T-cell (primary cell): ENCODE data around the gene RABIF. TPM values are rescaled to one million over a fixed set of nuclear protein-coding genes. Genes with fewer than 3 reads are reported as not detected.
"Not testable (repeated sequence)": the region's sequence is repeated elsewhere in the genome, so short reads cannot be mapped to it uniquely, and the experiment has no call there.

Experiments
- ATAC-seq, 4 experiments: fragments of 200-7000 bp in 3 of 4; fragments of 150-1000 bp in 1 of 4; cut with Tn5 transposase; replicated peaks in 1 of 4; 1 replicate in 3 of 4; 2 replicates in 1 of 4; pipeline ENCODE4 v1.10.0; 2021; ENCODE audit warnings: moderate library complexity in 3 of 4, mild to moderate bottlenecking in 2 of 4, moderate number of reproducible peaks in 1 of 4
- CTCF ChIA-PET, 2 donors: fragments of 300-600 bp; sonication (Branson Sonifier 250); formaldehyde crosslinking; loops; one replicate each; lab custom pipeline; 2022; ENCODE audit warnings: antibody characterized with exemption in 2 of 2; lab: Charles Lee
- POLR2A ChIA-PET, 2 donors: fragments of 300-600 bp; sonication (Branson Sonifier 250); formaldehyde crosslinking; loops; one replicate each; lab custom pipeline; 2022; ENCODE audit warnings: antibody characterized with exemption in 2 of 2; lab: Charles Lee
- DNase-seq, 35 experiments: peaks; one replicate each; pipeline versions ENCODE4 v3.0.0 to v3.0.0-alpha.2; 2013 to 2023
- H3K27ac ChIP-seq: one replicate; pipeline ENCODE4 v1.5.1; 2013; ENCODE audit warnings: low read length
- H3K27me3 ChIP-seq, 2 experiments: replicated peaks in 1 of 2; 1 replicate in 1 of 2; 2 replicates in 1 of 2; pipeline versions ENCODE4 v1.6.1 to v1.7.0; 2013; ENCODE audit warnings: low read length in 1 of 2, mixed read lengths in 1 of 2; ENCODE audit not compliant: control insufficient read depth in 2 of 2, insufficient read depth in 2 of 2; ENCODE audit errors: extremely low read depth in 1 of 2
- H3K36me3 ChIP-seq, 2 donors: 1 replicate in 1 of 2; 2 replicates in 1 of 2; pipeline versions ENCODE4 v1.6.1 to v1.7.0; 2013; ENCODE audit warnings: low read length in 1 of 2; ENCODE audit not compliant: control insufficient read depth in 2 of 2, insufficient read depth in 1 of 2; ENCODE audit errors: extremely low read depth in 1 of 2
- H3K4me1 ChIP-seq, 2 experiments: 1 replicate in 1 of 2; 2 replicates in 1 of 2; pipeline versions ENCODE4 v1.6.1 to v1.7.0; 2013; ENCODE audit warnings: low read length in 2 of 2, mixed read lengths in 1 of 2; ENCODE audit not compliant: insufficient read depth in 2 of 2, control insufficient read depth in 1 of 2; ENCODE audit errors: extremely low read depth in 1 of 2
- H3K4me3 ChIP-seq, 2 donors: 1 replicate in 1 of 2; 2 replicates in 1 of 2; pipeline versions ENCODE4 v1.5.1 to v1.7.0; 2013; ENCODE audit warnings: mild to moderate bottlenecking in 2 of 2, low read length in 1 of 2, moderate library complexity in 1 of 2; ENCODE audit not compliant: control insufficient read depth in 1 of 2; ENCODE audit errors: extremely low read depth in 1 of 2
- H3K9me3 ChIP-seq: 2 replicates; pipeline ENCODE4 v1.7.0; 2013
- H3K27ac Mint-ChIP-seq, 2 donors: one replicate each; pipeline ENCODE4 v1.8.0; 2020 to 2021; ENCODE audit warnings: mild to moderate bottlenecking in 2 of 2, mixed read lengths in 2 of 2
- H3K27me3 Mint-ChIP-seq, 2 donors: one replicate each; pipeline ENCODE4 v1.8.0; 2021 to 2022; ENCODE audit warnings: mixed read lengths in 2 of 2
- H3K36me3 Mint-ChIP-seq: one replicate; pipeline ENCODE4 v1.8.0; 2021; ENCODE audit warnings: mixed read lengths
- H3K4me1 Mint-ChIP-seq, 3 donors: one replicate each; pipeline ENCODE4 v1.8.0; 2020 to 2022; ENCODE audit warnings: mixed read lengths in 3 of 3, mild to moderate bottlenecking in 1 of 3
- H3K4me3 Mint-ChIP-seq, 3 donors: one replicate each; pipeline ENCODE4 v1.8.0; 2020 to 2022; ENCODE audit warnings: mild to moderate bottlenecking in 3 of 3, mixed read lengths in 3 of 3, moderate library complexity in 3 of 3
- H3K9me3 Mint-ChIP-seq, 3 donors: one replicate each; pipeline ENCODE4 v1.8.0; 2020 to 2022; ENCODE audit warnings: mixed read lengths in 3 of 3
- WGBS: methylation state at CpG from one replicate; pipeline ENCODE4 v1.1.5; 2013; ENCODE audit warnings: missing lambda C conversion rate; ENCODE audit not compliant: insufficient coverage; 5-methylcytosine and 5-hydroxymethylcytosine counted together
- total RNA-seq, 35 experiments: library from RNA in 6 of 35; stranded (reverse) in 6 of 35; fragments of 120-200 nt in 1 of 35; gene quantifications; one replicate each; pipeline versions ENCODE4 v1.2.1 to v1.2.4 and lab custom pipeline; 2013 to 2026

Gene RABIF
- total RNA-seq, 5 donors from 2014 or later (not counting 1 experiment from before 2014, with no cell fraction given) = 9.2 to 18.3 (median 15.6) TPM

- H3K9me3 Mint-ChIP-seq = no peaks in the 10 kb centered on the region
- POLR2A ChIA-PET = interaction anchor here (0.5 to 0.8 kb wide), 7 partner anchors 14 to 577 kb away, joined by 3 to 6 read pairs (median 4); no protein-coding TSS in a partner anchor
- H3K27ac Mint-ChIP-seq = peak within 1 kb of the TSS; percentile 91 to 93
- 0% methylated on average over 20 of the region's 57 CpGs for WGBS
- H3K9me3 ChIP-seq = no peaks in the 10 kb centered on the region
- no peaks in the 10 kb centered on the region for H3K27me3 Mint-ChIP-seq
- ATAC-seq (peak; percentile 93 to 96 (median 95)), DNase-seq (peak; percentile 87 to 97 (median 93))
- peaks cover 14% of the 10 kb centered on the region for H3K36me3 Mint-ChIP-seq
- CTCF ChIA-PET = interaction anchor here (0.6 to 1.2 kb wide), 12 partner anchors 14 to 410 kb away, joined by 3 to 6 read pairs (median 3); partner anchors contain the start of gene TMEM183A (in 1 of the 2)
- peaks cover 0 to 15% of the 10 kb centered on the region in 2 donors for H3K36me3 ChIP-seq
- H3K4me3 ChIP-seq = peak within 1 kb of the TSS; percentile 93 to 96
- peaks cover 33 to 34% (median 34%) of the 10 kb centered on the region in 3 donors for H3K4me1 Mint-ChIP-seq
- H3K27me3 ChIP-seq = peaks cover 0 to 3% of the 10 kb centered on the region in 2 experiments
- peaks cover 8 to 17% of the 10 kb centered on the region in 2 experiments for H3K4me1 ChIP-seq
- peak within 1 kb of the TSS; percentile 86 for H3K27ac ChIP-seq
- H3K4me3 Mint-ChIP-seq = peak within 1 kb of the TSS; percentile 90 to 92 (median 90)
Observed at GRCh38 chr1:202926581-202927491, 37.9 kb upstream of the RABIF start, which contains the start of gene KLHL12. Gene KLHL12, minus strand, starts transcription at chr1:202927234. Its CDS starts 2,072 bp downstream, at chr1:202925162.

- H3K27ac ChIP-seq = no peak overlapping the region
- Mint-ChIP-seq H3K4me3 (no peak overlapping the region), H3K27ac (no peak overlapping the region), H3K4me1 (peaks cover 34 to 39% (median 34%) of the 10 kb centered on the region in 3 donors), H3K27me3 (no peaks in the 10 kb centered on the region), H3K9me3 (no peaks in the 10 kb centered on the region), H3K36me3 (peaks cover 23% of the 10 kb centered on the region)
- ChIA-PET CTCF (no interaction called here), POLR2A (no interaction called here)
- no CpG with 5 or more reads among the region's 3 CpGs for WGBS
- H3K36me3 ChIP-seq = peaks cover 3 to 21% of the 10 kb centered on the region in 2 donors
- peaks cover 8 to 17% of the 10 kb centered on the region in 2 experiments for H3K4me1 ChIP-seq
- ATAC-seq (no peak), DNase-seq (no peak)
- no peaks in the 10 kb centered on the region for H3K9me3 ChIP-seq
- no peaks in the 10 kb centered on the region for H3K27me3 ChIP-seq
- no peak overlapping the region for H3K4me3 ChIP-seq
Observed at GRCh38 chr1:202923533-202923932, 34.6 kb upstream of the RABIF start.

DNA sequence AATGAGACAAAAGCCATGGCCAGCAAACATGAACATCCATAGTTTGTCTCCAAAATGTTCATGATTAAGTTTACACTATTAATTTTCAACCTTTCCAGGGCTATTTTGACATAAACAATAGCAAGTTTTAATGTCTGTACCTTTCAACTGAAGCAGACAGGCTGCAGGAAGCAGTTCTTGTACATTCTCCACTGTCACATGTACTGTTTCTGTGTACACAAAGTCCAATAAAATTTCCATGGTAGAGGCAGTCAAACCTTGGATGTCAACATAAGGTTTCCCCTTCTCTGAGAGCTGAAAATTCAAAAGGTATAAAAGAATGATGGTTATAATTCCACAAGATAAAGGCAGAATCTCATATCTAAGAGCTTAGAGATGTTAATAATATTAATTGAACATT is 30.7 kb upstream of the RABIF start:
- Mint-ChIP-seq H3K36me3 (peaks cover 47% of the 10 kb centered on the region), H3K4me3 (no peak overlapping the region), H3K27ac (no peak overlapping the region), H3K4me1 (peaks cover 18 to 28% (median 25%) of the 10 kb centered on the region in 3 donors), H3K27me3 (no peaks in the 10 kb centered on the region), H3K9me3 (no peaks in the 10 kb centered on the region)
- DNase-seq (no peak), ATAC-seq (no peak)
- no peaks in the 10 kb centered on the region for H3K9me3 ChIP-seq
- ChIA-PET POLR2A (no interaction called here), CTCF (no interaction called here)
- H3K27ac ChIP-seq = no peak overlapping the region
- no peak overlapping the region for H3K4me3 ChIP-seq
- no peaks in the 10 kb centered on the region for H3K27me3 ChIP-seq
- no peaks in the 10 kb centered on the region for H3K4me1 ChIP-seq
- H3K36me3 ChIP-seq = peaks cover 3 to 59% of the 10 kb centered on the region in 2 donors

DNA sequence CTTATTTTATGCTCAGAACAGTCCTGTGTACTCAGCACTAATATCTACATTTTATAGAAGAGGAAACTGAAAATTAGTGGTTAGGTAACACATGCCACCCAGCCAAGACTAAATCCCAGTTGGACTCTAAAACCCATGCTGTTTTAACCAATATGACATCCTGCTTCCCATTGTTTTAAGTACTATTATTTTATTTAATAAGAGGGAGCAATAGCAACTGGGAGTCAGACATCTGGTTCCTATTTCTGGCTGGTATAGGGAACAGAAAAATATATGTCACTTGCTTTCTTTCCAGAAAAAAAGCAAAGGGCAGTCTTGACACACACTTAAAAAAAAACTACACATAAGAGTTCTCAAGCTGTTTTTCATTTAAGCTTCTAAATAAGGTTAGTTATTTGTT is 26.2 kb upstream of the RABIF start:
- POLR2A ChIA-PET = no interaction called here

DNA sequence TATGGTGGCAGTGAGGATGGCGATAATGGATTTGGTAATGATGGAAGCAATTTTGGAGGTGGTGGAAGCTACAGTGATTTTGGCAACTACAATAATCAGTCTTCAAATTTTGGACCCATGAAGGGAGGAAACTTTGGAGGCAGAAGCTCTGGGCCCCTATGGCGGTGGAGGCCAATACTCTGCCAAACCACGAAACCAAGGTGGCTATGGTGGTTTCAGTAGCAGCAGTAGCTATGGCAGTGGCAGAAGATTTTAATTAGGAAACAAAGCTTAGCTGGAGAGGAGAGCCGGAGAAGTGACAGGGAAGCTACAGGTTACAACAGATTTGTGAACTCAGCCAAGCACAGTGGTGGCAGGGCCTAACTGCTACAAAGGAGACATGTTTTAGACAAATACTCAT is 23.5 kb upstream of the RABIF start:
- H3K4me1 Mint-ChIP-seq, DNase-seq, H3K9me3 Mint-ChIP-seq, H3K27ac Mint-ChIP-seq, ATAC-seq, H3K4me1 ChIP-seq, H3K27me3 Mint-ChIP-seq, H3K27ac ChIP-seq, H3K4me3 ChIP-seq, H3K9me3 ChIP-seq, POLR2A ChIA-PET, H3K4me3 Mint-ChIP-seq, H3K27me3 ChIP-seq: not testable (repeated sequence)
- CTCF ChIA-PET = interaction anchor here in 1 of 2 donors (0.9 kb wide), 1 partner anchor 15 kb away, joined by 3 read pairs; the partner anchor contains the start of gene KLHL12
- H3K36me3 ChIP-seq = peaks cover 6 to 73% of the 10 kb centered on the region in 2 donors
- H3K36me3 Mint-ChIP-seq = peaks cover 56% of the 10 kb centered on the region
- WGBS = 89% methylated on average over 3 of the region's 4 CpGs

More for the DNA sequence above, 26.2 kb upstream of the RABIF start:
- Histone ChIP-seq H3K36me3 (peaks cover 3 to 64% of the 10 kb centered on the region in 2 donors), H3K27ac (no peak overlapping the region), H3K4me3 (no peak overlapping the region), H3K9me3 (no peaks in the 10 kb centered on the region), H3K4me1 (no peaks in the 10 kb centered on the region), H3K27me3 (no peaks in the 10 kb centered on the region)
- no peak overlapping the region for H3K27ac Mint-ChIP-seq
- H3K4me3 Mint-ChIP-seq = no peak overlapping the region
- no peaks in the 10 kb centered on the region for H3K9me3 Mint-ChIP-seq
- peaks cover 68% of the 10 kb centered on the region for H3K36me3 Mint-ChIP-seq
- H3K4me1 Mint-ChIP-seq = peaks cover 0 to 8% (median 0%) of the 10 kb centered on the region in 3 donors
- no peaks in the 10 kb centered on the region for H3K27me3 Mint-ChIP-seq
- ATAC-seq (no peak), DNase-seq (no peak)
- CTCF ChIA-PET = interaction anchor here in 1 of 2 donors (0.6 kb wide), 1 partner anchor 420 kb away, joined by 7 read pairs; no protein-coding TSS in a partner anchor

DNA sequence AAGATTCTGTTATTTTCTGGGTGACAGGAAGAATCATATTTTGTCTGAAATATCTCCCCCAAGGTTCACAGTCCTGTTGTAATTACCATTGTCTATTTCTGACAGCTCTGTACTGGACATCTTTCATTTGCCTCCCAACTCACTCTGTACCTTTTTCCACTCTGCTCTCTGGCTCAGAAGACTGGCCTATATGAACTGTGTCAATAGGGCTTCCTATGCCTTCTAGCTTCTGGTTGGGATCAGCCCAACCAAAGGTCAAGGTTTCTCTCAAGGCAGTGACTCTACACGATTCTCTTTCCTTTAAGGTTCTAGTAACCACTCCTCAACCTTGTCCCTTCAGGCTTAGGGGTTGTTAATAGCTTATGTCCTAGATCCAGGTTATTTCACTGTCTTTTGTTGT is 20.5 kb upstream of the RABIF start:
- no peaks in the 10 kb centered on the region for H3K4me1 ChIP-seq
- H3K4me3 ChIP-seq = no peak overlapping the region
- no peak overlapping the region for H3K27ac ChIP-seq
- no peaks in the 10 kb centered on the region for H3K4me1 Mint-ChIP-seq
- no peaks in the 10 kb centered on the region for H3K27me3 ChIP-seq
- H3K36me3 ChIP-seq = peaks cover 6 to 49% of the 10 kb centered on the region in 2 donors
- POLR2A ChIA-PET = no interaction called here
- ATAC-seq = no peak
- no peaks in the 10 kb centered on the region for H3K9me3 ChIP-seq
- H3K36me3 Mint-ChIP-seq = peaks cover 50% of the 10 kb centered on the region
- CTCF ChIA-PET = no interaction called here
- DNase-seq = no peak
- no peak overlapping the region for H3K4me3 Mint-ChIP-seq
- no peak overlapping the region for H3K27ac Mint-ChIP-seq
- no peaks in the 10 kb centered on the region for H3K27me3 Mint-ChIP-seq
- no CpG with 5 or more reads among the region's 1 CpG for WGBS
- H3K9me3 Mint-ChIP-seq = no peaks in the 10 kb centered on the region
